HG02798 (cell line): ENCODE measurements around the gene REN.

Source experiments
- ATAC-seq: cut with Tn5 transposase; IDR thresholded peaks from one replicate; pipeline ENCODE4 v1.9.1; 2021; ENCODE audit warnings: mild to moderate bottlenecking; ENCODE audit not compliant: unreplicated experiment, poor library complexity

The REN gene

GRCh38 chr1:204155881-204156280 is 10.3 kb downstream of the REN start:
- ATAC-seq, result no peak

GRCh38 chr1:204154568-204155255 is 11.4 kb downstream of the REN start:
- ATAC-seq, result no peak

- ATAC-seq, result no peak
Measured at GRCh38 chr1:204153667-204154066, 12.5 kb downstream of the REN start.

GRCh38 chr1:204152310-204153044 is 13.7 kb downstream of the REN start:
- no peak for ATAC-seq

- ATAC-seq, result no peak
Measured at GRCh38 chr1:204151552-204152309, 14.4 kb downstream of the REN start, which contains the start of gene ETNK2. Gene ETNK2 (minus strand): TSS chr1:204152044. CDS start chr1:204151852, 192 bp downstream.

- ATAC-seq, result no peak
Measured at GRCh38 chr1:204150702-204151551, 15.2 kb downstream of the REN start.

- no peak for ATAC-seq
Measured at GRCh38 chr1:204149635-204150565, 16.2 kb downstream of the REN start.

- ATAC-seq, result no peak
Measured at GRCh38 chr1:204149107-204149506, 17.0 kb downstream of the REN start.

GRCh38 chr1:204147406-204148383 is 18.4 kb downstream of the REN start:
- ATAC-seq, result no peak

GRCh38 chr1:204146965-204147364 is 19.2 kb downstream of the REN start:
- no peak for ATAC-seq

GRCh38 chr1:204146309-204146708 is 19.8 kb downstream of the REN start:
- ATAC-seq, result no peak

GRCh38 chr1:204145033-204145504 is 21.1 kb downstream of the REN start:
- no peak for ATAC-seq

GRCh38 chr1:204143276-204144041 is 22.7 kb downstream of the REN start:
- no peak for ATAC-seq

- ATAC-seq, result no peak
Measured at GRCh38 chr1:204142032-204142974, 23.8 kb downstream of the REN start.

- no peak for ATAC-seq
Measured at GRCh38 chr1:204141131-204141530, 25.0 kb downstream of the REN start.

GRCh38 chr1:204139952-204140351 is 26.2 kb downstream of the REN start:
- ATAC-seq, result no peak
